OCI-LY3 (cell line): ENCODE data around the gene RCHY1.

Source experiments
- CTCF ChIP-seq: fragments of 200-600, 300-600 bp; sonication (generic); IDR thresholded peaks from 2 replicates; pipeline ENCODE4 v1.5.1; 2014; ENCODE audit warnings: antibody characterized with exemption, low read length, low read depth
- EZH2phosphoT487 ChIP-seq: fragments of 200-600 bp; shearing (Covaris generic); IDR thresholded peaks from 2 replicates; pipeline ENCODE4 v1.6.1; 2018; ENCODE audit warnings: antibody characterized with exemption, mixed run types, low read depth

GRCh38 chr4:75525086-75525485 is 10.9 kb upstream of the RCHY1 start:
- no peak for TF ChIP-seq CTCF
- no peak for TF ChIP-seq EZH2phosphoT487
